ENCODE data around the gene TRAF4. TPM values are rescaled to one million over a fixed set of nuclear protein-coding genes. Genes with fewer than 3 reads are reported as not detected.

Gene TRAF4
- total and polyA plus RNA-seq, 9 of the 15 experiments (the other 6 are each of a cell fraction or from before 2014, with no cell fraction given) = 2.4 to 147 (median 72.4) TPM

DNA sequence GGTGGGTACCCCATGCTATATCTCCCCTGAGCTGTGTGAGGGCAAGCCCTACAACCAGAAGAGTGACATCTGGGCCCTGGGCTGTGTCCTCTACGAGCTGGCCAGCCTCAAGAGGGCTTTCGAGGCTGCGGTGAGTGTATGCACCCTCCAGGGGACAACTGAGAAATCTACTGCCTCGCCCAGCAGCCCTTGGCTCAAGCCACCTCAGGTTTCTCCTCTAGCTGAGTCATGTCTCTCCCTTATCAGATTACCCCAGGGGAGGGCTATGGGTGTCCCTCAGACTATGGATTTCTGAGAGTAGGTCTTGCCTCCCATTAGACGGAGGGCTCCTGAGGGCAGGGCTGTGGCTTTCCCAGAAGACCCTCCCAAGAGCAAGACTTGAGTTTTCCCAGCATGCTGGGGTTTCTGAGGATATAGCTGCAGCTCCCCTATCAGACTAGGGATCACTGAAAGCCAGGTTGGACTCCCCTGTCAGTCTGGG lies 8.5 kb upstream of the TRAF4 start (continued):
- TF ChIP-seq, protein P1, sequence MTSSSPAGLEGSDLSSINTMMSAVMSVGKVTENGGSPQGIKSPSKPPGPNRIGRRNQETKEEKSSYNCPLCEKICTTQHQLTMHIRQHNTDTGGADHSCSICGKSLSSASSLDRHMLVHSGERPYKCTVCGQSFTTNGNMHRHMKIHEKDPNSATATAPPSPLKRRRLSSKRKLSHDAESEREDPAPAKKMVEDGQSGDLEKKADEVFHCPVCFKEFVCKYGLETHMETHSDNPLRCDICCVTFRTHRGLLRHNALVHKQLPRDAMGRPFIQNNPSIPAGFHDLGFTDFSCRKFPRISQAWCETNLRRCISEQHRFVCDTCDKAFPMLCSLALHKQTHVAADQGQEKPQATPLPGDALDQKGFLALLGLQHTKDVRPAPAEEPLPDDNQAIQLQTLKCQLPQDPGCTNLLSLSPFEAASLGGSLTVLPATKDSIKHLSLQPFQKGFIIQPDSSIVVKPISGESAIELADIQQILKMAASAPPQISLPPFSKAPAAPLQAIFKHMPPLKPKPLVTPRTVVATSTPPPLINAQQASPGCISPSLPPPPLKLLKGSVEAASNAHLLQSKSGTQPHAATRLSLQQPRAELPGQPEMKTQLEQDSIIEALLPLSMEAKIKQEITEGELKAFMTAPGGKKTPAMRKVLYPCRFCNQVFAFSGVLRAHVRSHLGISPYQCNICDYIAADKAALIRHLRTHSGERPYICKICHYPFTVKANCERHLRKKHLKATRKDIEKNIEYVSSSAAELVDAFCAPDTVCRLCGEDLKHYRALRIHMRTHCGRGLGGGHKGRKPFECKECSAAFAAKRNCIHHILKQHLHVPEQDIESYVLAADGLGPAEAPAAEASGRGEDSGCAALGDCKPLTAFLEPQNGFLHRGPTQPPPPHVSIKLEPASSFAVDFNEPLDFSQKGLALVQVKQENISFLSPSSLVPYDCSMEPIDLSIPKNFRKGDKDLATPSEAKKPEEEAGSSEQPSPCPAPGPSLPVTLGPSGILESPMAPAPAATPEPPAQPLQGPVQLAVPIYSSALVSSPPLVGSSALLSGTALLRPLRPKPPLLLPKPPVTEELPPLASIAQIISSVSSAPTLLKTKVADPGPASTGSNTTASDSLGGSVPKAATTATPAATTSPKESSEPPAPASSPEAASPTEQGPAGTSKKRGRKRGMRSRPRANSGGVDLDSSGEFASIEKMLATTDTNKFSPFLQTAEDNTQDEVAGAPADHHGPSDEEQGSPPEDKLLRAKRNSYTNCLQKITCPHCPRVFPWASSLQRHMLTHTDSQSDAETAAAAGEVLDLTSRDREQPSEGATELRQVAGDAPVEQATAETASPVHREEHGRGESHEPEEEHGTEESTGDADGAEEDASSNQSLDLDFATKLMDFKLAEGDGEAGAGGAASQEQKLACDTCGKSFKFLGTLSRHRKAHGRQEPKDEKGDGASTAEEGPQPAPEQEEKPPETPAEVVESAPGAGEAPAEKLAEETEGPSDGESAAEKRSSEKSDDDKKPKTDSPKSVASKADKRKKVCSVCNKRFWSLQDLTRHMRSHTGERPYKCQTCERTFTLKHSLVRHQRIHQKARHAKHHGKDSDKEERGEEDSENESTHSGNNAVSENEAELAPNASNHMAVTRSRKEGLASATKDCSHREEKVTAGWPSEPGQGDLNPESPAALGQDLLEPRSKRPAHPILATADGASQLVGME (CRISPR knock-in tag; IDR thresholded peaks at IDR 0.05) = 0 out of 2 replicates have a peak, but pooled peaks have one; percentile 33
- TF ChIP-seq TRIM28 (IDR thresholded peaks at IDR 0.05) (peak; percentile 98), FUS (optimal IDR thresholded peaks at IDR 0.05; ENCODE audit: low read depth, low read length) (no peak), SRSF7 (optimal IDR thresholded peaks at IDR 0.05; ENCODE audit: low read depth, low read length) (no peak), ARHGAP35 (IDR thresholded peaks at IDR 0.05; ENCODE audit: partially characterized antibody) (no peak), RBM15 (IDR thresholded peaks at IDR 0.05; ENCODE audit: insufficient read depth, low read length) (no peak), MBD1 (CRISPR knock-in tag; IDR thresholded peaks at IDR 0.05) (no peak), HLTF (IDR thresholded peaks at IDR 0.05) (no peak), NFATC3 (IDR thresholded peaks at IDR 0.05) (no peak), HNRNPL (IDR thresholded peaks at IDR 0.05; ENCODE audit: low read depth, low read length) (no peak)
- TF ChIP-seq, protein P2, sequence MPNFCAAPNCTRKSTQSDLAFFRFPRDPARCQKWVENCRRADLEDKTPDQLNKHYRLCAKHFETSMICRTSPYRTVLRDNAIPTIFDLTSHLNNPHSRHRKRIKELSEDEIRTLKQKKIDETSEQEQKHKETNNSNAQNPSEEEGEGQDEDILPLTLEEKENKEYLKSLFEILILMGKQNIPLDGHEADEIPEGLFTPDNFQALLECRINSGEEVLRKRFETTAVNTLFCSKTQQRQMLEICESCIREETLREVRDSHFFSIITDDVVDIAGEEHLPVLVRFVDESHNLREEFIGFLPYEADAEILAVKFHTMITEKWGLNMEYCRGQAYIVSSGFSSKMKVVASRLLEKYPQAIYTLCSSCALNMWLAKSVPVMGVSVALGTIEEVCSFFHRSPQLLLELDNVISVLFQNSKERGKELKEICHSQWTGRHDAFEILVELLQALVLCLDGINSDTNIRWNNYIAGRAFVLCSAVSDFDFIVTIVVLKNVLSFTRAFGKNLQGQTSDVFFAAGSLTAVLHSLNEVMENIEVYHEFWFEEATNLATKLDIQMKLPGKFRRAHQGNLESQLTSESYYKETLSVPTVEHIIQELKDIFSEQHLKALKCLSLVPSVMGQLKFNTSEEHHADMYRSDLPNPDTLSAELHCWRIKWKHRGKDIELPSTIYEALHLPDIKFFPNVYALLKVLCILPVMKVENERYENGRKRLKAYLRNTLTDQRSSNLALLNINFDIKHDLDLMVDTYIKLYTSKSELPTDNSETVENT (CRISPR knock-in tag; IDR thresholded peaks at IDR 0.05) = no peak
- TF ChIP-seq, protein P3, sequence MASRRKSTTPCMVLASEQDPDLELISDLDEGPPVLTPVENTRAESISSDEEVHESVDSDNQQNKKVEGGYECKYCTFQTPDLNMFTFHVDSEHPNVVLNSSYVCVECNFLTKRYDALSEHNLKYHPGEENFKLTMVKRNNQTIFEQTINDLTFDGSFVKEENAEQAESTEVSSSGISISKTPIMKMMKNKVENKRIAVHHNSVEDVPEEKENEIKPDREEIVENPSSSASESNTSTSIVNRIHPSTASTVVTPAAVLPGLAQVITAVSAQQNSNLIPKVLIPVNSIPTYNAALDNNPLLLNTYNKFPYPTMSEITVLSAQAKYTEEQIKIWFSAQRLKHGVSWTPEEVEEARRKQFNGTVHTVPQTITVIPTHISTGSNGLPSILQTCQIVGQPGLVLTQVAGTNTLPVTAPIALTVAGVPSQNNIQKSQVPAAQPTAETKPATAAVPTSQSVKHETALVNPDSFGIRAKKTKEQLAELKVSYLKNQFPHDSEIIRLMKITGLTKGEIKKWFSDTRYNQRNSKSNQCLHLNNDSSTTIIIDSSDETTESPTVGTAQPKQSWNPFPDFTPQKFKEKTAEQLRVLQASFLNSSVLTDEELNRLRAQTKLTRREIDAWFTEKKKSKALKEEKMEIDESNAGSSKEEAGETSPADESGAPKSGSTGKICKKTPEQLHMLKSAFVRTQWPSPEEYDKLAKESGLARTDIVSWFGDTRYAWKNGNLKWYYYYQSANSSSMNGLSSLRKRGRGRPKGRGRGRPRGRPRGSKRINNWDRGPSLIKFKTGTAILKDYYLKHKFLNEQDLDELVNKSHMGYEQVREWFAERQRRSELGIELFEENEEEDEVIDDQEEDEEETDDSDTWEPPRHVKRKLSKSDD (conservative IDR thresholded peaks at IDR 0.05; ENCODE audit: low read length) = no peak
- TF ChIP-seq, protein P4, sequence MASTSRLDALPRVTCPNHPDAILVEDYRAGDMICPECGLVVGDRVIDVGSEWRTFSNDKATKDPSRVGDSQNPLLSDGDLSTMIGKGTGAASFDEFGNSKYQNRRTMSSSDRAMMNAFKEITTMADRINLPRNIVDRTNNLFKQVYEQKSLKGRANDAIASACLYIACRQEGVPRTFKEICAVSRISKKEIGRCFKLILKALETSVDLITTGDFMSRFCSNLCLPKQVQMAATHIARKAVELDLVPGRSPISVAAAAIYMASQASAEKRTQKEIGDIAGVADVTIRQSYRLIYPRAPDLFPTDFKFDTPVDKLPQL (IDR thresholded peaks at IDR 0.05; ENCODE audit: extremely low read depth, insufficient read length) = no peak
- TF ChIP-seq, protein P5, sequence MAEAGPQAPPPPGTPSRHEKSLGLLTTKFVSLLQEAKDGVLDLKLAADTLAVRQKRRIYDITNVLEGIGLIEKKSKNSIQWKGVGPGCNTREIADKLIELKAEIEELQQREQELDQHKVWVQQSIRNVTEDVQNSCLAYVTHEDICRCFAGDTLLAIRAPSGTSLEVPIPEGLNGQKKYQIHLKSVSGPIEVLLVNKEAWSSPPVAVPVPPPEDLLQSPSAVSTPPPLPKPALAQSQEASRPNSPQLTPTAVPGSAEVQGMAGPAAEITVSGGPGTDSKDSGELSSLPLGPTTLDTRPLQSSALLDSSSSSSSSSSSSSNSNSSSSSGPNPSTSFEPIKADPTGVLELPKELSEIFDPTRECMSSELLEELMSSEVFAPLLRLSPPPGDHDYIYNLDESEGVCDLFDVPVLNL (CRISPR knock-in tag; IDR thresholded peaks at IDR 0.05; ENCODE audit: low read depth) = no peak

All from K562 (cell line).